ENCODE measurements around the gene ZYG11A.

The ZYG11A gene

DNA sequence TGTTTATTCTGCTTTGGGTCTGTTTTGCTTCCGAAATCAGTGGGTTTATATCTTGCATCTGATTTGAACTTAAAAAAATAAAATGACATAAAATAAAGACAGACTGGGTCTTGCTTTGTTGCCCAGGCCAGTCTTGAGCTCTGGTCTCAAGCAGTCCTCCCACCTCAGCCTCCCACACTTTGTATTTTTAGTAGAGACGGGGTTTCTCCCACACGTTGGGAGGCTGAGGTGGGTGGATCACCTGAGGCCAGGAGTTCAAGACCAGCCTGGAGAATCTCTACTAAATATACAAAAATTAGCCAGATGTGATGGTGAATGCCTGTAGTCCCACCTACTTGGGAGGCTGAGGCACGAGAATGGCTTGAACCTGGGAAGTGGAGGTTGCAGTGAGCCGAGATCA lies 5.9 kb downstream of the ZYG11A start:
- H3F3A ChIP-seq (ENCODE audit: insufficient read depth, low read length), result no peaks in the 10 kb centered on the region
- no peak overlapping the region for H2AFZ ChIP-seq (ENCODE audit: low read length)
- peaks cover 58% of the 10 kb centered on the region for H3K79me2 ChIP-seq (ENCODE audit: insufficient read depth, low read length)
- no peaks in the 10 kb centered on the region for H3K36me3 ChIP-seq (ENCODE audit: insufficient read depth, low read length)
- no peaks in the 10 kb centered on the region for H4K20me1 ChIP-seq (ENCODE audit: insufficient read depth, low read length)
- TF ChIP-seq CTCF (IDR thresholded peaks at IDR 0.05; ENCODE audit: low read length), result no peak
- no peak for TF ChIP-seq EZH2 (IDR thresholded peaks at IDR 0.05; ENCODE audit: borderline replicate concordance, low read length)
- no peak overlapping the region for H3K9ac ChIP-seq (ENCODE audit: low read length)
- H3K27me3 ChIP-seq (ENCODE audit: insufficient read depth, low read length), result no peaks in the 10 kb centered on the region
- no peak overlapping the region for H3K4me2 ChIP-seq (ENCODE audit: low read length)
- no peaks in the 10 kb centered on the region for H3K9me2 ChIP-seq (ENCODE audit: low read depth, low read length)
- H3K4me3 ChIP-seq (ENCODE audit: low read depth, low read length, poor library complexity, severe bottlenecking), result no peak overlapping the region
- H3K9me3 ChIP-seq (ENCODE audit: low read length), result no peaks in the 10 kb centered on the region
- no peak overlapping the region for H3K27ac ChIP-seq (ENCODE audit: low read depth, low read length, poor library complexity, severe bottlenecking)
- peaks cover 11% of the 10 kb centered on the region for H3K4me1 ChIP-seq (ENCODE audit: insufficient read depth, low read length, severe bottlenecking)

DNA sequence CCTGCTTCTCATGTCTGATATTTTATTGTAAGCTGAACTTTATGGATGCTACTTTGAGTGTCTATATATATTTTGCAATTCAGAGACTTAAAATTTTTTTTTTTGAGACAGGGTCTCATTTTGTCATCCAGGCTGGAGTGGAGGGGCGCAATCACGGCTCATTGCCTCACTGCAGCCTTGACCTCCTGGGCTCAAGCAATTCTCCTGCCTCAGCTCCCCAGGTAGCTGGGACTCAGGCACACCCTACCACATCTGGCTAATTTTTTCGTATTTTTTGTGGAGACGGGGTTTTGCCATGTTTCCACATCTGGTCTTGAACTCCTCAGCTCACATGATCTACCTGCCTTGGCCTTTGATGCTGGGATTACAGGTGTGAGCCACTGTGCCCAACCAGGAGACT lies 8.4 kb downstream of the ZYG11A start:
- Histone ChIP-seq H3K36me3 (ENCODE audit: insufficient read depth, low read length) (peaks cover 18% of the 10 kb centered on the region), H3K79me2 (ENCODE audit: insufficient read depth, low read length) (peaks cover 36% of the 10 kb centered on the region), H3K27me3 (ENCODE audit: insufficient read depth, low read length) (no peaks in the 10 kb centered on the region), H3K9me3 (ENCODE audit: low read length) (no peaks in the 10 kb centered on the region), H3K27ac (ENCODE audit: low read depth, low read length, poor library complexity, severe bottlenecking) (no peak overlapping the region), H3K4me3 (ENCODE audit: low read depth, low read length, poor library complexity, severe bottlenecking) (no peak overlapping the region), H4K20me1 (ENCODE audit: insufficient read depth, low read length) (no peaks in the 10 kb centered on the region), H3K4me1 (ENCODE audit: insufficient read depth, low read length, severe bottlenecking) (no peaks in the 10 kb centered on the region), H3K4me2 (ENCODE audit: low read length) (no peak overlapping the region), H3K9ac (ENCODE audit: low read length) (no peak overlapping the region), H3F3A (ENCODE audit: insufficient read depth, low read length) (no peaks in the 10 kb centered on the region), H3K9me2 (ENCODE audit: low read depth, low read length) (no peaks in the 10 kb centered on the region), H2AFZ (ENCODE audit: low read length) (no peak overlapping the region)
- no peak for TF ChIP-seq CTCF (IDR thresholded peaks at IDR 0.05; ENCODE audit: low read length)
- no peak for TF ChIP-seq EZH2 (IDR thresholded peaks at IDR 0.05; ENCODE audit: borderline replicate concordance, low read length)

DNA sequence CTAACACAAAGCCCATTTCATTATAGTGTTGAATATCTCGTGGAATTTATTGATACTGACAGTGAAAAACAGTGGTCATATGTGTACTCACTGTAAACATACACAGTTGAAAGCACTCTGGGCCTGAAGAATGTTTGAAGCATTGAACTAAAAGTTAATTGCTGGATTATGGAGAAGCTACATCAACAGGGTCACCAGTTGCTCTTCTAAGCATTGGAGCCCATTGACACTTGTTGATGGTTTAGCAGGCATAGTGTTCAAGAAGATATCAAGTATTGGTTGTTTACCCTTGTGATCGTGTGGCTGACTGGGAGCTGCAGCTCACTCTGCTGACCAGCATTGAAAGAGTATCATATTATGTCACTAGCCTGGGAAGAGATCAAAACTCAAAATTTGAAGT lies 10.3 kb downstream of the ZYG11A start:
- Histone ChIP-seq H3K27ac (ENCODE audit: low read depth, low read length, poor library complexity, severe bottlenecking) (no peak overlapping the region), H3F3A (ENCODE audit: insufficient read depth, low read length) (no peaks in the 10 kb centered on the region), H3K36me3 (ENCODE audit: insufficient read depth, low read length) (peaks cover 20% of the 10 kb centered on the region), H3K27me3 (ENCODE audit: insufficient read depth, low read length) (no peaks in the 10 kb centered on the region), H3K4me1 (ENCODE audit: insufficient read depth, low read length, severe bottlenecking) (no peaks in the 10 kb centered on the region), H3K9me3 (ENCODE audit: low read length) (no peaks in the 10 kb centered on the region), H3K9ac (ENCODE audit: low read length) (no peak overlapping the region), H3K79me2 (ENCODE audit: insufficient read depth, low read length) (peaks cover 23% of the 10 kb centered on the region; the same call in 1 of the 2 replicates), H3K4me2 (ENCODE audit: low read length) (no peak overlapping the region), H2AFZ (ENCODE audit: low read length) (no peak overlapping the region), H3K9me2 (ENCODE audit: low read depth, low read length) (no peaks in the 10 kb centered on the region), H4K20me1 (ENCODE audit: insufficient read depth, low read length) (no peaks in the 10 kb centered on the region), H3K4me3 (ENCODE audit: low read depth, low read length, poor library complexity, severe bottlenecking) (no peak overlapping the region)
- TF ChIP-seq CTCF (IDR thresholded peaks at IDR 0.05; ENCODE audit: low read length), result no peak
- TF ChIP-seq EZH2 (IDR thresholded peaks at IDR 0.05; ENCODE audit: borderline replicate concordance, low read length), result no peak
